Esophagus muscularis mucosa (tissue), 4 donors: ENCODE data around the gene PRR14.

Experiments used
- EP300 ChIP-seq: sonication (generic); formaldehyde crosslinking; IDR thresholded peaks from one replicate; pipeline ENCODE4 v1.6.1; 2017; ENCODE audit warnings: antibody characterized with exemption
- POLR2A ChIP-seq: fragments of 450-650 bp; IDR thresholded peaks from one replicate; pipeline ENCODE4 v1.6.1; 2017; ENCODE audit warnings: antibody characterized with exemption, moderate library complexity, mild to moderate bottlenecking, low read depth
- TF ChIP-seq, protein P1 (sequence below), 3 experiments: fragments of 200-600 bp in 2 of 3; fragments of 450-650 bp in 1 of 3; sonication (generic) in 2 of 3; IDR thresholded peaks; one replicate each; pipeline ENCODE4 v1.5.1; 2017 to 2019; ENCODE audit warnings: antibody characterized with exemption in 3 of 3, mild to moderate bottlenecking in 2 of 3, moderate library complexity in 1 of 3

DNA sequence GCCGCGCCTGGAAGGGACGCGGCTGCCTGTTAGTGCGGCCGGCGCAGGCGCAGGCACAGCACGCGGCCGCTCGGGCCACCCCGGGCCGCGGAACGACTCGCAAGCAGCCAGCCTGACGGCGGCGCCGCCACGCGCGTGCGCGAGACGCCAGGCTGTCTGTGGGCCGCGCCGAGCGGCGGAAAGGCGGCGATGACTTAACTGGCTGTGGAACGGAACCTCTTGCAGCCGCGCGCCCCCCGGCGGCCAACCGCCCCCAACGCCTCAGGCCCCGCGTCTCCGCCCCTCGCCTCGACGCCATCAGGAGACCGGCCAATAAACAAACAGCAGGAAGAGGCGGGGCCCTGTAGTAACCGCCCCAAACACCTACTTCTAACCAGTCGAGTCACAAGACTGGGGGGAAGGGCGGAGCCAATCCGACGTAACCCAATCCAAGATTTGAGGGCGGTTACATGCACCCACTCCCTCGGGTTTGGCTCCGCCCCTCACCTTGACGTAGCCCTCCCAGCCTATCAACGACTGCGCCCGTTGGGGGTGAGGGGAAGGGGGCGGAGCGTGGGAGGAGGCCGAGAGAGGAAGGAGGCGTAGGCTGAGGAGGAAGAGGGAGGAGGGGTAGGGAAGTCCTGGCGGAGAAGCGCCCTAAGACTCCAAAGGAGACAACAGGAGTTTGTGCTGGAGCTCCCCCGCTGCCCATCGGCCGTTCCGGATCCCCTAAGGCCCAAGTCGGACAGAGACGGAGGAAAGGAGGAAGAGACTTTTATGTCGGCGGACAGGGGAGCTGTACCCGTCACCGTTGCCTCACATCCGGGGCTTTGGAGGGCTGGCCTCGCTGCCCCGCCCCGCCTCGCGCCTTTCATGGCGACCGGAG lies 7.3 kb downstream of the PRR14 start, which contains the start of gene FBRS:
- TF ChIP-seq, protein P1, sequence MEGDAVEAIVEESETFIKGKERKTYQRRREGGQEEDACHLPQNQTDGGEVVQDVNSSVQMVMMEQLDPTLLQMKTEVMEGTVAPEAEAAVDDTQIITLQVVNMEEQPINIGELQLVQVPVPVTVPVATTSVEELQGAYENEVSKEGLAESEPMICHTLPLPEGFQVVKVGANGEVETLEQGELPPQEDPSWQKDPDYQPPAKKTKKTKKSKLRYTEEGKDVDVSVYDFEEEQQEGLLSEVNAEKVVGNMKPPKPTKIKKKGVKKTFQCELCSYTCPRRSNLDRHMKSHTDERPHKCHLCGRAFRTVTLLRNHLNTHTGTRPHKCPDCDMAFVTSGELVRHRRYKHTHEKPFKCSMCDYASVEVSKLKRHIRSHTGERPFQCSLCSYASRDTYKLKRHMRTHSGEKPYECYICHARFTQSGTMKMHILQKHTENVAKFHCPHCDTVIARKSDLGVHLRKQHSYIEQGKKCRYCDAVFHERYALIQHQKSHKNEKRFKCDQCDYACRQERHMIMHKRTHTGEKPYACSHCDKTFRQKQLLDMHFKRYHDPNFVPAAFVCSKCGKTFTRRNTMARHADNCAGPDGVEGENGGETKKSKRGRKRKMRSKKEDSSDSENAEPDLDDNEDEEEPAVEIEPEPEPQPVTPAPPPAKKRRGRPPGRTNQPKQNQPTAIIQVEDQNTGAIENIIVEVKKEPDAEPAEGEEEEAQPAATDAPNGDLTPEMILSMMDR (IDR thresholded peaks at IDR 0.05) = peak; percentile 86 to 92 (median 86)
- peak; percentile 87 for TF ChIP-seq POLR2A
- no peak for TF ChIP-seq EP300
